H1 (cell line): ENCODE results near the gene NUP205. TPM values are rescaled to one million over a fixed set of nuclear protein-coding genes. Genes with fewer than 3 reads are reported as not detected.

Source experiments
- CTCF ChIA-PET: fragments of 300-600 bp; sonication (Branson Sonifier 250); formaldehyde crosslinking; loops from one replicate; lab custom pipeline; 2021; ENCODE audit not compliant: partially characterized antibody; lab: Charles Lee
- POLR2A ChIA-PET: fragments of 300-600 bp; sonication (Branson Sonifier 250); formaldehyde crosslinking; loops from one replicate; lab custom pipeline; 2021; ENCODE audit warnings: inconsistent platforms; ENCODE audit not compliant: partially characterized antibody; lab: Charles Lee
- DNase-seq, 2 experiments: peaks; one replicate each; pipeline versions ENCODE4 v3.0.0 to v3.0.0-alpha.2; 2010 to 2022; ENCODE audit warnings: low spot score in 2 of 2, low read depth in 1 of 2, mixed read lengths in 1 of 2
- FAIRE-seq: peaks from 2 replicates; lab custom pipeline; 2011; peaks lifted over from hg19 to GRCh38; lab: Jason Lieb, UNC
- H2AFZ ChIP-seq: 2 replicates; pipeline ENCODE4 v1.8.1; 2012; ENCODE audit warnings: low read length, inconsistent platforms
- H2AK5ac ChIP-seq: 2 replicates; pipeline ENCODE4 v1.6.1; 2013; ENCODE audit warnings: low read depth, low read length
- H2BK120ac ChIP-seq: replicated peaks from 2 replicates; pipeline ENCODE3; 2013; ENCODE audit warnings: low read depth, low read length, inconsistent platforms
- H2BK12ac ChIP-seq: 2 replicates; pipeline ENCODE4 v1.6.1; 2013; ENCODE audit warnings: low read depth, low read length
- H2BK15ac ChIP-seq: 2 replicates; pipeline ENCODE4 v1.6.1; 2013; ENCODE audit warnings: low read length
- H2BK20ac ChIP-seq: 2 replicates; pipeline ENCODE4 v1.6.1; 2013; ENCODE audit warnings: low read length
- H2BK5ac ChIP-seq: 2 replicates; pipeline ENCODE4 v1.6.1; 2013; ENCODE audit warnings: low read depth, low read length
- H3K14ac ChIP-seq: 2 replicates; pipeline ENCODE4 v1.6.1; 2013; ENCODE audit warnings: inconsistent platforms; ENCODE audit not compliant: insufficient read length
- H3K18ac ChIP-seq: 2 replicates; pipeline ENCODE4 v1.6.1; 2013; ENCODE audit warnings: low read length; ENCODE audit errors: extremely low read depth
- H3K23ac ChIP-seq: 2 replicates; pipeline ENCODE4 v1.6.1; 2013; ENCODE audit warnings: inconsistent platforms; ENCODE audit not compliant: insufficient read length
- H3K23me2 ChIP-seq: 2 replicates; pipeline ENCODE4 v1.6.1; 2013; ENCODE audit warnings: low read depth, low read length
- H3K27ac ChIP-seq: 2 replicates; pipeline ENCODE4 v1.6.1; 2011; ENCODE audit warnings: low read depth, low read length, inconsistent platforms
- H3K27me3 ChIP-seq, 4 experiments: replicated peaks in 1 of 4; 1 replicate in 1 of 4; 2 replicates in 3 of 4; pipeline versions ENCODE4 v1.6.1 to v1.8.1; 2011 to 2013; ENCODE audit warnings: low read length in 3 of 4, mild to moderate bottlenecking in 3 of 4, inconsistent platforms in 2 of 4, mixed read lengths in 2 of 4, moderate library complexity in 1 of 4; ENCODE audit not compliant: control insufficient read depth in 3 of 4, insufficient read depth in 3 of 4; ENCODE audit errors: extremely low read depth in 1 of 4
- H3K36me3 ChIP-seq, 4 experiments: 2 replicates each; pipeline versions ENCODE4 v1.6.1 to v1.8.1; 2011 to 2013; ENCODE audit warnings: mild to moderate bottlenecking in 4 of 4, low read length in 3 of 4, moderate library complexity in 2 of 4, control low read depth in 1 of 4, inconsistent platforms in 1 of 4; ENCODE audit not compliant: insufficient read depth in 4 of 4, control insufficient read depth in 2 of 4
- H3K4ac ChIP-seq: replicated peaks from 2 replicates; pipeline ENCODE3; 2013; ENCODE audit warnings: low read length, low read depth, mixed read lengths, inconsistent platforms; ENCODE audit not compliant: insufficient read length
- H3K4me1 ChIP-seq, 4 experiments: replicated peaks in 1 of 4; 1 replicate in 1 of 4; 2 replicates in 3 of 4; pipeline versions ENCODE4 v1.6.1 to v1.8.1; 2011 to 2013; ENCODE audit warnings: low read length in 3 of 4, inconsistent platforms in 2 of 4, mixed read lengths in 1 of 4; ENCODE audit not compliant: insufficient read depth in 4 of 4, control insufficient read depth in 3 of 4
- H3K4me2 ChIP-seq, 2 experiments: 2 replicates each; pipeline versions ENCODE4 v1.6.1 to v1.8.1; 2011 to 2013; ENCODE audit warnings: low read depth in 2 of 2, low read length in 2 of 2, control low read depth in 1 of 2, inconsistent platforms in 1 of 2, mild to moderate bottlenecking in 1 of 2; ENCODE audit not compliant: insufficient read depth in 1 of 2
- H3K4me3 ChIP-seq, 4 experiments: fragments of 200-600, 300-600 bp in 1 of 4; sonication (generic), shearing (Covaris generic), sonication (Bioruptor Twin) in 1 of 4; 2 replicates each; pipeline versions ENCODE4 v1.5.1 to v1.8.1; 2011 to 2016; ENCODE audit warnings: low read length in 4 of 4, low read depth in 3 of 4, control low read depth in 2 of 4, inconsistent platforms in 2 of 4, mild to moderate bottlenecking in 2 of 4, mixed read lengths in 1 of 4, moderate library complexity in 1 of 4; ENCODE audit not compliant: insufficient read depth in 2 of 4; ENCODE audit errors: extremely low read depth in 1 of 4
- H3K56ac ChIP-seq: replicated peaks from 2 replicates; pipeline ENCODE3; 2013; ENCODE audit warnings: low read depth, mild to moderate bottlenecking, mixed read lengths, low read length, inconsistent platforms; ENCODE audit not compliant: insufficient read length
- H3K79me1 ChIP-seq: 2 replicates; pipeline ENCODE4 v1.6.1; 2013; ENCODE audit warnings: low read depth, low read length, control low read depth
- H3K79me2 ChIP-seq, 2 experiments: 2 replicates each; pipeline versions ENCODE4 v1.6.1 to v1.8.1; 2012 to 2013; ENCODE audit warnings: low read length in 2 of 2, mild to moderate bottlenecking in 2 of 2, inconsistent platforms in 1 of 2; ENCODE audit not compliant: insufficient read depth in 2 of 2, control insufficient read depth in 1 of 2
- H3K9ac ChIP-seq, 4 experiments: replicated peaks in 1 of 4; 1 replicate in 1 of 4; 2 replicates in 3 of 4; pipeline versions ENCODE4 v1.6.1 to v1.8.1; 2011 to 2013; ENCODE audit warnings: low read depth in 3 of 4, low read length in 3 of 4, control low read depth in 2 of 4, mild to moderate bottlenecking in 2 of 4, moderate library complexity in 2 of 4, inconsistent platforms in 1 of 4; ENCODE audit errors: extremely low read depth in 1 of 4
- H3K9me3 ChIP-seq, 2 experiments: 2 replicates each; pipeline versions ENCODE4 v1.6.1 to v1.8.1; 2012 to 2013; ENCODE audit warnings: mild to moderate bottlenecking in 2 of 2, moderate library complexity in 2 of 2, control low read depth in 1 of 2, inconsistent platforms in 1 of 2, low read depth in 1 of 2, low read length in 1 of 2, mixed read lengths in 1 of 2; ENCODE audit not compliant: insufficient read depth in 2 of 2
- H4K20me1 ChIP-seq, 2 experiments: replicated peaks in 1 of 2; 2 replicates each; pipeline versions ENCODE3 to v1.8.1; 2011 to 2013; ENCODE audit warnings: inconsistent platforms in 2 of 2, low read length in 2 of 2, mild to moderate bottlenecking in 1 of 2; ENCODE audit not compliant: insufficient read depth in 2 of 2, control insufficient read depth in 1 of 2
- H4K5ac ChIP-seq: 2 replicates; pipeline ENCODE4 v1.6.1; 2013; ENCODE audit warnings: low read length, low read depth, mixed read lengths, inconsistent platforms; ENCODE audit not compliant: insufficient read length
- H4K8ac ChIP-seq: 2 replicates; pipeline ENCODE4 v1.8.0; 2013; ENCODE audit warnings: mild to moderate bottlenecking, moderate library complexity, low read length, inconsistent platforms; ENCODE audit not compliant: insufficient read depth; ENCODE audit errors: extremely low read depth
- H4K91ac ChIP-seq: replicated peaks from 2 replicates; pipeline ENCODE3; 2013; ENCODE audit warnings: low read length, mixed read lengths, inconsistent platforms; ENCODE audit not compliant: insufficient read length
- BCL11A ChIP-seq, 2 experiments: IDR thresholded peaks; one replicate each; pipeline ENCODE4 v1.6.1; 2011; ENCODE audit warnings: low read depth in 2 of 2, low read length in 2 of 2, mild to moderate bottlenecking in 2 of 2
- CBX5 ChIP-seq: fragments of 300-800, 300-1000 bp; sonication (generic); IDR thresholded peaks from 2 replicates; pipeline ENCODE4 v1.7.1; 2016; ENCODE audit warnings: antibody characterized with exemption, low read length, low read depth
- CBX8 ChIP-seq: fragments of 300-800, 300-1000 bp; sonication (generic); IDR thresholded peaks from 2 replicates; pipeline ENCODE4 v1.7.1; 2016; ENCODE audit warnings: low read depth, low read length, borderline replicate concordance
- CREB1 ChIP-seq: IDR thresholded peaks from 2 replicates; pipeline ENCODE4 v1.6.1; 2012; ENCODE audit warnings: inconsistent platforms
- CTBP2 ChIP-seq: IDR thresholded peaks from 2 replicates; pipeline ENCODE4 v1.7.0; 2011; ENCODE audit warnings: borderline replicate concordance, mild to moderate bottlenecking, moderate library complexity, mixed read lengths, low read length; ENCODE audit not compliant: insufficient read depth, insufficient read length
- E2F6 ChIP-seq: IDR thresholded peaks from 2 replicates; pipeline ENCODE4 v1.6.1; 2012; ENCODE audit warnings: inconsistent platforms
- GABPA ChIP-seq: IDR thresholded peaks from 2 replicates; pipeline ENCODE4 v1.6.1; 2011; ENCODE audit warnings: mild to moderate bottlenecking, low read length, moderate library complexity, borderline replicate concordance; ENCODE audit not compliant: insufficient read depth
- HDAC6 ChIP-seq: IDR thresholded peaks from one replicate; pipeline ENCODE4 v1.7.1; 2012; ENCODE audit warnings: low read depth, mild to moderate bottlenecking, inconsistent platforms, low read length, moderate library complexity
- JUN ChIP-seq: IDR thresholded peaks from 2 replicates; pipeline ENCODE4 v1.6.1; 2011; ENCODE audit warnings: low read depth, mild to moderate bottlenecking, improper control_type of control experiment, low read length
- KDM4A ChIP-seq: IDR thresholded peaks from one replicate; pipeline ENCODE4 v1.7.1; 2012; ENCODE audit warnings: low read depth, mild to moderate bottlenecking, moderate library complexity, low read length, inconsistent platforms; ENCODE audit not compliant: severe bottlenecking
- POLR2A ChIP-seq, 2 experiments: IDR thresholded peaks; 1 replicate in 1 of 2; 2 replicates in 1 of 2; pipeline ENCODE4 v1.6.1; 2011; ENCODE audit warnings: low read depth in 2 of 2, low read length in 2 of 2, mild to moderate bottlenecking in 2 of 2; ENCODE audit errors: control extremely low read depth in 1 of 2
- RAD21 ChIP-seq, 2 experiments: IDR thresholded peaks in 1 of 2; conservative IDR thresholded peaks in 1 of 2; 2 replicates each; pipeline ENCODE4 v1.6.1; 2011; ENCODE audit warnings: low read depth in 2 of 2, low read length in 2 of 2, improper control_type of control experiment in 1 of 2, inconsistent platforms in 1 of 2, mild to moderate bottlenecking in 1 of 2, moderate library complexity in 1 of 2
- SP4 ChIP-seq: IDR thresholded peaks from 2 replicates; pipeline ENCODE4 v1.6.1; 2012; ENCODE audit warnings: low read length, inconsistent platforms
- ZNF274 ChIP-seq: IDR thresholded peaks from 2 replicates; pipeline ENCODE4 v1.7.0; 2012; ENCODE audit warnings: low read length, borderline replicate concordance; ENCODE audit errors: extremely low read depth
- WGBS, 2 experiments: shearing (Covaris generic) in 1 of 2; methylation state at CpG; one replicate each; pipeline versions ENCODE4 v1.1.6 to v1.1.7; 2013 to 2015; ENCODE audit warnings: low lambda C conversion rate in 2 of 2, mixed read lengths in 2 of 2, inconsistent platforms in 1 of 2, low coverage in 1 of 2, missing lambda C conversion rate in 1 of 2; ENCODE audit not compliant: insufficient replicate concordance in 2 of 2, insufficient coverage in 1 of 2, insufficient read length in 1 of 2; ENCODE audit errors: extremely low coverage in 1 of 2, missing lambda C conversion rate in 1 of 2; 5-methylcytosine and 5-hydroxymethylcytosine counted together
- polyA plus RNA-seq, 7 experiments: library from polyadenylated mRNA; depleted of rRNA in 3 of 7; stranded (reverse) in 5 of 7; unstranded in 2 of 7; fragments of >200 nt in 5 of 7; fragments of 200-250 nt in 2 of 7; gene quantifications; 1 replicate in 5 of 7; 2 replicates in 1 of 7; 4 replicates in 1 of 7; pipeline versions ENCODE4 v1.2.1 to v1.2.3, GENCODE V29; 2011 to 2013; ENCODE audit warnings: missing spikeins in 2 of 7, mixed read lengths in 2 of 7
- total RNA-seq: library from RNA; stranded (reverse); fragmentation: NEBNext Ultra II Directional; extraction: Animal tissue kit (Norgen Biotek cat#: 25700); gene quantifications from 2 replicates; pipeline ENCODE4 v1.2.1, GENCODE V29; 2021

NUP205 gene
- total and polyA plus RNA-seq, 2 of the 8 experiments (the other 6 are each of a cell fraction or from before 2014, with no cell fraction given), result 148 to 216 TPM

- ChIA-PET CTCF (interaction anchor here (0.9 to 4.8 kb wide), 4 partner anchors 13 to 21 kb away, joined by 3 to 37 read pairs (median 14); no protein-coding TSS in a partner anchor), POLR2A (no interaction called here)
- H3K18ac ChIP-seq, result no peak overlapping the region
- no peak overlapping the region for H3K4me2 ChIP-seq
- no peak overlapping the region for H3K14ac ChIP-seq
- no peak overlapping the region for H2AFZ ChIP-seq
- no peak overlapping the region for H3K4ac ChIP-seq
- no peak for DNase-seq
- WGBS, 2 experiments, result 93% methylated on average over 4 of the region's 4 CpGs; no CpG with 5 or more reads in 1 of the 2 experiments
- H3K79me2 ChIP-seq, result no peaks in the 10 kb centered on the region
- H3K56ac ChIP-seq, result no peak overlapping the region
- peaks cover 0 to 15% (median 4%) of the 10 kb centered on the region in 4 experiments; a peak in 3 of 8 replicates for H3K36me3 ChIP-seq
- H2BK120ac ChIP-seq, result no peak overlapping the region
- no peak overlapping the region for H2AK5ac ChIP-seq
- no peak overlapping the region for H4K8ac ChIP-seq
- no peak overlapping the region for H3K9ac ChIP-seq
- FAIRE-seq, result no peak
- H3K4me1 ChIP-seq, result no peaks in the 10 kb centered on the region
- no peak overlapping the region for H4K91ac ChIP-seq
- no peak overlapping the region for H2BK15ac ChIP-seq
- H3K9me3 ChIP-seq, result no peaks in the 10 kb centered on the region
- H3K23ac ChIP-seq, result no peak overlapping the region
- no peaks in the 10 kb centered on the region for H3K23me2 ChIP-seq
- no peaks in the 10 kb centered on the region for H3K79me1 ChIP-seq
- no peak overlapping the region for H4K5ac ChIP-seq
- H2BK5ac ChIP-seq, result no peak overlapping the region
- H4K20me1 ChIP-seq, result no peaks in the 10 kb centered on the region
- H2BK20ac ChIP-seq, result no peak overlapping the region
- no peak overlapping the region for H3K27ac ChIP-seq
- H3K27me3 ChIP-seq, result no peaks in the 10 kb centered on the region
- no peak overlapping the region for H3K4me3 ChIP-seq
- no peak overlapping the region for H2BK12ac ChIP-seq
- TF ChIP-seq SP4 (no peak), CREB1 (no peak), E2F6 (no peak), RAD21 (IDR thresholded peaks at IDR 0.05 in 1 of 2, conservative IDR thresholded peaks at IDR 0.05 in 1 of 2; ENCODE audit: low read depth in 2 of 2, low read length in 2 of 2) (no peak), ZNF274 (no peak), CBX5 (no peak), CTBP2 (no peak), JUN (no peak), HDAC6 (no peak), POLR2A (IDR thresholded peaks at IDR 0.05; ENCODE audit: control extremely low read depth in 1 of 2, low read depth in 2 of 2, low read length in 2 of 2) (no peak), GABPA (no peak), CBX8 (no peak), BCL11A (IDR thresholded peaks at IDR 0.05; ENCODE audit: low read depth in 2 of 2, low read length in 2 of 2) (no peak), KDM4A (no peak)
Observed at GRCh38 chr7:135693558-135693957, 135.8 kb downstream of the NUP205 start.
